HEK293 (cell line): Measurements from ENCODE around the gene YTHDC2.

ENCODE experiments used
- TRIM28 ChIP-seq: IDR thresholded peaks from 2 replicates; pipeline ENCODE4 v1.6.1; 2011; ENCODE audit warnings: low read length, control low read depth, borderline replicate concordance
- ZNF341 ChIP-seq: fragments of 450-650 bp; formaldehyde crosslinking; IDR thresholded peaks from 2 replicates; pipeline ENCODE4; 2016; ENCODE audit warnings: low read depth, missing biosample characterization, missing genetic modification characterization

GRCh38 chr5:113510836-113511451, 2.5 kb upstream of the YTHDC2 start:
- no peak for TF ChIP-seq ZNF341 (tag by site-specific recombination)
- TF ChIP-seq TRIM28, result no peak
